Adrenal gland (tissue), 5 donors: ENCODE measurements around the gene ZNF8.

Experiments
- CTCF ChIP-seq, 6 experiments: fragments of 450-650 bp in 4 of 6; fragments of 200-600 bp in 2 of 6; sonication (generic) in 1 of 6; IDR thresholded peaks; 1 replicate in 5 of 6; 2 replicates in 1 of 6; pipeline versions ENCODE4 v1.5.1 to v1.8.0; 2016 to 2021; ENCODE audit warnings: antibody characterized with exemption in 6 of 6, mild to moderate bottlenecking in 2 of 6, moderate library complexity in 1 of 6
- POLR2A ChIP-seq, 2 donors: fragments of 450-650 bp; IDR thresholded peaks; one replicate each; pipeline ENCODE4 v1.6.1; 2017; ENCODE audit warnings: antibody characterized with exemption in 2 of 2, mild to moderate bottlenecking in 2 of 2, moderate library complexity in 1 of 2
- donor health status: DM: no; HTN: no; CAD: no.

- TF ChIP-seq CTCF (IDR thresholded peaks at IDR 0.05), result no peak
- TF ChIP-seq POLR2A (IDR thresholded peaks at IDR 0.05), result no peak
Observed at GRCh38 chr19:58261600-58261967, 17.2 kb upstream of the ZNF8 start.
